Smooth muscle cell (in vitro differentiated cells): ENCODE results near the gene ZSCAN22. TPM values are rescaled to one million over a fixed set of nuclear protein-coding genes. Genes with fewer than 3 reads are reported as not detected.

ENCODE experiments used
- DNase-seq: peaks from one replicate; lab custom pipeline; 2025; ENCODE audit not compliant: unreplicated experiment; lab: John Stamatoyannopoulos, UW
- H2AFZ ChIP-seq: fragments of 200-600 bp; sonication (generic); 2 replicates; pipeline ENCODE4 v1.6.0; 2016; ENCODE audit warnings: antibody characterized with exemption, low read depth, mild to moderate bottlenecking
- H3F3A ChIP-seq: fragments of 200-600 bp; sonication (generic); 2 replicates; pipeline ENCODE4 v1.6.0; 2017; ENCODE audit warnings: antibody characterized with exemption, low read depth
- H3K27ac ChIP-seq: fragments of 200-600 bp; sonication (generic); 2 replicates; pipeline ENCODE4 v1.5.1; 2016; ENCODE audit warnings: low read depth, mild to moderate bottlenecking
- H3K27me3 ChIP-seq: fragments of 200-600 bp; sonication (generic); 2 replicates; pipeline ENCODE4 v1.6.1; 2016; ENCODE audit warnings: low read depth, mild to moderate bottlenecking
- H3K36me3 ChIP-seq: fragments of 200-600 bp; sonication (generic); 2 replicates; pipeline ENCODE4 v1.5.1; 2016; ENCODE audit warnings: low read depth
- H3K4me1 ChIP-seq: fragments of 200-600 bp; sonication (generic); 2 replicates; pipeline ENCODE4 v1.5.1; 2016; ENCODE audit warnings: low read depth
- H3K4me2 ChIP-seq: fragments of 200-600 bp; sonication (generic); 2 replicates; pipeline ENCODE4 v1.6.0; 2016; ENCODE audit warnings: mild to moderate bottlenecking
- H3K4me3 ChIP-seq: fragments of 200-600 bp; sonication (generic); 2 replicates; pipeline ENCODE4 v1.5.1; 2016; ENCODE audit warnings: mild to moderate bottlenecking
- H3K79me2 ChIP-seq: fragments of 200-600 bp; sonication (generic); 2 replicates; pipeline ENCODE4 v1.6.0; 2016; ENCODE audit warnings: low read depth, mild to moderate bottlenecking
- H3K9ac ChIP-seq: fragments of 200-600 bp; sonication (generic); 2 replicates; pipeline ENCODE4 v1.6.0; 2016; ENCODE audit warnings: low read depth
- H3K9me3 ChIP-seq: fragments of 200-600 bp; sonication (generic); replicated peaks from 2 replicates; pipeline ENCODE4 v1.5.1; 2016; ENCODE audit warnings: low read depth
- H4K20me1 ChIP-seq: fragments of 200-600 bp; sonication (generic); 2 replicates; pipeline ENCODE4 v1.6.0; 2016; ENCODE audit warnings: low read depth
- WGBS: methylation state at CpG from one replicate; pipeline ENCODE4 v1.1.7; 2016; ENCODE audit warnings: low lambda C conversion rate; 5-methylcytosine and 5-hydroxymethylcytosine counted together
- polyA plus RNA-seq: library from polyadenylated mRNA; unstranded; fragments of >200 nt; fragmentation: Nextera tagmentation; extraction: Ambion mirVana; gene quantifications from 2 replicates; pipeline ENCODE4 v1.2.1, GENCODE V29; 2016
- total RNA-seq: library from RNA; depleted of rRNA; stranded (reverse); fragments of >200 nt; gene quantifications from 2 replicates; pipeline ENCODE4 v1.2.3, GENCODE V29; 2014
- TF ChIP-seq, protein P1 (sequence below): fragments of 200-600 bp; sonication (generic); IDR thresholded peaks from 2 replicates; pipeline ENCODE4 v1.5.1; 2017; ENCODE audit warnings: borderline replicate concordance, mild to moderate bottlenecking, antibody characterized with exemption; ENCODE audit not compliant: insufficient read depth, poor library complexity, severe bottlenecking

Gene ZSCAN22
- total and polyA plus RNA-seq, 2 experiments from 2014 or later = 1.7 to 2.4 TPM

DNA sequence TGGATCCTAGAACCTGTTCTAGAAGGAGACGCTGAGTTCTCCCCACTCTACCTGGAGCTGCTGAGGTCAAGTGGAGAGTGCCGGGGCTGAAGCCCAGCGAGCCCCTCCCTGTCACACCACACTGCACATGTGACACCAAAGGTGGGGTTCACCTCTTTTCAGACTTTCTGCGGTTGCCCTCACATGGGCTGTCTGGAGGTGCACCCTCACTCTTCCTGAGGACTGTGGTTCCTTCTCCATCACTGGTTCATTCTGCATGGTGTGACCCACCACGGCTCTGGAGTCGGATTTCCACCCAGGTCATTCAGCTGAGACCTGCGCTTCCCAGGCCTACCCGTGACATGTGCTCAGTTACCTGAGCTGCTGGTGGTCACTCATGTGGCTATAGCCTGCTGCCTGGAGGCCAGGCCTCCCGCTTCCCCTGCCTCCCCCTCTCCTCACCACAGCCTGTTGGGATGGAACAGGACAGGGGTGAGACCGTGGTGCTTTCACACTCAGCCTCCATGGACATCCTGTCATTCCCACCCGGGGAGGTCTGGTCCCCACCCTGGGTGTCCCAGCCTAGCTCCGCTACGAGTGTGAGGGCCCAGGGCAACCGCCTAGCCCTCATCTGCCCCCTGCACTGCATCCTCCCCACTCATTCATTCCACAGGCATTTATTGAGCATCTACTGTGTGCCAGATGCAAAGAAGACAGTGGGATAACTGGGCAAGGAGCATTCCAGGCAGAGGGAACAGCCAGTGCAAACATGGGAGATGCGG is 27.1 kb downstream of the ZSCAN22 start:
- H3K27me3 ChIP-seq = no peaks in the 10 kb centered on the region
- H3K27ac ChIP-seq = no peak overlapping the region
- no peak overlapping the region for H2AFZ ChIP-seq
- no peaks in the 10 kb centered on the region for H3F3A ChIP-seq
- no peak overlapping the region for H3K4me2 ChIP-seq
- DNase-seq = no peak
- 94% methylated on average over 15 of the region's 15 CpGs for WGBS
- no peaks in the 10 kb centered on the region for H4K20me1 ChIP-seq
- H3K79me2 ChIP-seq = peaks cover 9% of the 10 kb centered on the region
- H3K4me3 ChIP-seq = no peak overlapping the region
- H3K36me3 ChIP-seq = no peaks in the 10 kb centered on the region
- H3K9me3 ChIP-seq = no peaks in the 10 kb centered on the region
- no peaks in the 10 kb centered on the region for H3K4me1 ChIP-seq
- no peak overlapping the region for H3K9ac ChIP-seq
- TF ChIP-seq, protein P1, sequence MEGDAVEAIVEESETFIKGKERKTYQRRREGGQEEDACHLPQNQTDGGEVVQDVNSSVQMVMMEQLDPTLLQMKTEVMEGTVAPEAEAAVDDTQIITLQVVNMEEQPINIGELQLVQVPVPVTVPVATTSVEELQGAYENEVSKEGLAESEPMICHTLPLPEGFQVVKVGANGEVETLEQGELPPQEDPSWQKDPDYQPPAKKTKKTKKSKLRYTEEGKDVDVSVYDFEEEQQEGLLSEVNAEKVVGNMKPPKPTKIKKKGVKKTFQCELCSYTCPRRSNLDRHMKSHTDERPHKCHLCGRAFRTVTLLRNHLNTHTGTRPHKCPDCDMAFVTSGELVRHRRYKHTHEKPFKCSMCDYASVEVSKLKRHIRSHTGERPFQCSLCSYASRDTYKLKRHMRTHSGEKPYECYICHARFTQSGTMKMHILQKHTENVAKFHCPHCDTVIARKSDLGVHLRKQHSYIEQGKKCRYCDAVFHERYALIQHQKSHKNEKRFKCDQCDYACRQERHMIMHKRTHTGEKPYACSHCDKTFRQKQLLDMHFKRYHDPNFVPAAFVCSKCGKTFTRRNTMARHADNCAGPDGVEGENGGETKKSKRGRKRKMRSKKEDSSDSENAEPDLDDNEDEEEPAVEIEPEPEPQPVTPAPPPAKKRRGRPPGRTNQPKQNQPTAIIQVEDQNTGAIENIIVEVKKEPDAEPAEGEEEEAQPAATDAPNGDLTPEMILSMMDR = no peak

GRCh38 chr19:58354478-58355030 is 27.8 kb downstream of the ZSCAN22 start:
- no peak overlapping the region for H2AFZ ChIP-seq
- H3K4me1 ChIP-seq = no peaks in the 10 kb centered on the region
- DNase-seq = no peak
- H3K9ac ChIP-seq = no peak overlapping the region
- no peaks in the 10 kb centered on the region for H4K20me1 ChIP-seq
- TF ChIP-seq, protein P1 = no peak
- H3K27me3 ChIP-seq = no peaks in the 10 kb centered on the region
- no peaks in the 10 kb centered on the region for H3K36me3 ChIP-seq
- no peak overlapping the region for H3K27ac ChIP-seq
- H3K4me3 ChIP-seq = no peak overlapping the region
- H3F3A ChIP-seq = no peaks in the 10 kb centered on the region
- H3K4me2 ChIP-seq = no peak overlapping the region
- 91% methylated on average over 6 of the region's 6 CpGs for WGBS
- no peaks in the 10 kb centered on the region for H3K9me3 ChIP-seq
- peaks cover 2% of the 10 kb centered on the region for H3K79me2 ChIP-seq

- 97% methylated on average over 10 of the region's 10 CpGs for WGBS
These were observed 28.5 kb downstream of the ZSCAN22 start for GRCh38 chr19:58355215-58355796.

More at GRCh38 chr19:58355215-58355796, 28.5 kb downstream of the ZSCAN22 start:
- Histone ChIP-seq H3K9me3 (no peaks in the 10 kb centered on the region), H3K4me1 (no peaks in the 10 kb centered on the region), H3F3A (no peaks in the 10 kb centered on the region), H4K20me1 (no peaks in the 10 kb centered on the region), H3K27me3 (no peaks in the 10 kb centered on the region), H3K4me3 (no peak overlapping the region), H3K27ac (no peak overlapping the region), H3K9ac (no peak overlapping the region), H3K4me2 (no peak overlapping the region), H3K79me2 (no peaks in the 10 kb centered on the region), H2AFZ (no peak overlapping the region), H3K36me3 (no peaks in the 10 kb centered on the region)
- no peak for DNase-seq
- TF ChIP-seq, protein P1 = no peak
